Neural progenitor cell (in vitro differentiated cells): ENCODE results near the gene ITM2B. TPM values are rescaled to one million over a fixed set of nuclear protein-coding genes. Genes with fewer than 3 reads are reported as not detected.

Experiments
- DNase-seq: peaks from one replicate; pipeline ENCODE4 v3.0.0-alpha.2; 2016; ENCODE audit warnings: low spot score
- H2AFZ ChIP-seq: fragments of 200-600 bp; sonication (generic); replicated peaks from 2 replicates; pipeline ENCODE4 v1.6.1; 2016; ENCODE audit warnings: antibody characterized with exemption
- H3F3A ChIP-seq: fragments of 200-600 bp; sonication (generic); 2 replicates; pipeline ENCODE4 v1.6.1; 2016; ENCODE audit warnings: antibody characterized with exemption, low read depth
- H3K27ac ChIP-seq: fragments of 200-600 bp; sonication (generic); 2 replicates; pipeline ENCODE4 v1.5.1; 2016; ENCODE audit warnings: mild to moderate bottlenecking
- H3K27me3 ChIP-seq: fragments of 200-600 bp; sonication (generic); 2 replicates; pipeline ENCODE4 v1.6.1; 2016; ENCODE audit warnings: mild to moderate bottlenecking, moderate library complexity
- H3K36me3 ChIP-seq: fragments of 200-600 bp; sonication (generic); 2 replicates; pipeline ENCODE4 v1.5.1; 2016
- H3K4me1 ChIP-seq: fragments of 200-600 bp; sonication (generic); 2 replicates; pipeline ENCODE4 v1.6.1; 2016; ENCODE audit warnings: mixed run types
- H3K4me2 ChIP-seq: fragments of 200-600 bp; sonication (generic); 2 replicates; pipeline ENCODE4 v1.6.1; 2016
- H3K4me3 ChIP-seq: fragments of 200-600 bp; sonication (generic); 2 replicates; pipeline ENCODE4 v1.5.1; 2016
- H3K79me2 ChIP-seq: fragments of 200-600 bp; sonication (generic); 2 replicates; pipeline ENCODE4 v1.6.1; 2016; ENCODE audit warnings: low read depth
- H3K9ac ChIP-seq: fragments of 200-600 bp; sonication (generic); 2 replicates; pipeline ENCODE4 v1.6.1; 2016
- H3K9me3 ChIP-seq: fragments of 200-600 bp; sonication (generic); 2 replicates; pipeline ENCODE4 v1.5.1; 2016; ENCODE audit warnings: low read depth
- H4K20me1 ChIP-seq: fragments of 200-600 bp; sonication (generic); 2 replicates; pipeline ENCODE4 v1.6.1; 2016; ENCODE audit warnings: low read depth
- H3K27ac Mint-ChIP-seq: 3 replicates; pipeline ENCODE4 v1.8.0; 2021; ENCODE audit warnings: mixed read lengths
- H3K27me3 Mint-ChIP-seq: 2 replicates; pipeline ENCODE4 v1.8.0; 2022; ENCODE audit warnings: low read depth, mild to moderate bottlenecking, inconsistent platforms, moderate library complexity, mixed read lengths; ENCODE audit not compliant: insufficient read depth
- H3K36me3 Mint-ChIP-seq: 3 replicates; pipeline ENCODE4 v1.8.0; 2021; ENCODE audit warnings: mixed read lengths
- H3K4me1 Mint-ChIP-seq: 3 replicates; pipeline ENCODE4 v1.8.0; 2021; ENCODE audit warnings: mixed read lengths
- H3K4me3 Mint-ChIP-seq: 3 replicates; pipeline ENCODE4 v1.8.0; 2021; ENCODE audit warnings: mild to moderate bottlenecking, moderate library complexity, mixed read lengths
- H3K9me3 Mint-ChIP-seq: 3 replicates; pipeline ENCODE4 v1.8.0; 2020; ENCODE audit warnings: mixed read lengths
- CTCF ChIP-seq: fragments of 200-600 bp; sonication (generic); IDR thresholded peaks from 2 replicates; pipeline ENCODE4 v1.5.1; 2017; ENCODE audit warnings: antibody characterized with exemption, mild to moderate bottlenecking
- EZH2 ChIP-seq: fragments of 200-600 bp; sonication (generic); IDR thresholded peaks from 2 replicates; pipeline ENCODE4 v1.6.1; 2017; ENCODE audit warnings: antibody characterized with exemption, mild to moderate bottlenecking, moderate library complexity
- EZH2phosphoT487 ChIP-seq: fragments of 200-600 bp; sonication (generic); IDR thresholded peaks from 2 replicates; pipeline ENCODE4 v1.6.1; 2017; ENCODE audit warnings: antibody characterized with exemption
- total RNA-seq: library from RNA; depleted of rRNA; stranded (reverse); fragments of >200 nt; gene quantifications from 2 replicates; pipeline ENCODE4 v1.2.3, GENCODE V29; 2015; ENCODE audit warnings: low replicate concordance

ITM2B gene
- 97.3 and 172 TPM in 2 replicates for total RNA-seq

GRCh38 chr13:48233046-48233888 is at the start of gene ITM2B:
Gene ITM2B, plus strand, starts transcription at chr13:48233206. Its CDS starts 155 bp downstream, at chr13:48233361.
- H3K4me2 ChIP-seq = peak within 1 kb of the TSS; percentile 87
- peak within 1 kb of the TSS; percentile 30 for H3K27ac ChIP-seq
- peaks cover 51% of the 10 kb centered on the region for H3K79me2 ChIP-seq
- peak within 1 kb of the TSS; percentile 100 for H3K4me3 ChIP-seq
- Mint-ChIP-seq H3K27me3 (peaks cover 3% of the 10 kb centered on the region), H3K9me3 (no peaks in the 10 kb centered on the region), H3K4me3 (peak within 1 kb of the TSS; percentile 97), H3K36me3 (no peaks in the 10 kb centered on the region), H3K27ac (peak within 1 kb of the TSS; percentile 98), H3K4me1 (peaks cover 47% of the 10 kb centered on the region)
- peak within 1 kb of the TSS; percentile 95 for H3K9ac ChIP-seq
- peak within 1 kb of the TSS; percentile 98 for H2AFZ ChIP-seq
- peaks cover 27% of the 10 kb centered on the region for H4K20me1 ChIP-seq
- peak; percentile 25 for TF ChIP-seq EZH2
- no peak for TF ChIP-seq EZH2phosphoT487
- TF ChIP-seq CTCF = peak; percentile 49
- no peaks in the 10 kb centered on the region for H3K9me3 ChIP-seq
- peaks cover 11% of the 10 kb centered on the region for H3F3A ChIP-seq
- peaks cover 14% of the 10 kb centered on the region for H3K27me3 ChIP-seq
- peaks cover 38% of the 10 kb centered on the region for H3K4me1 ChIP-seq
- DNase-seq = peak; percentile 91
- no peaks in the 10 kb centered on the region for H3K36me3 ChIP-seq

GRCh38 chr13:48184260-48184659 is 48.7 kb upstream of the ITM2B start:
- no peaks in the 10 kb centered on the region for H4K20me1 ChIP-seq
- no peak overlapping the region for H3K4me3 ChIP-seq
- H3K27me3 Mint-ChIP-seq = no peaks in the 10 kb centered on the region
- H3K27ac Mint-ChIP-seq = no peak overlapping the region
- no peak overlapping the region for H3K4me3 Mint-ChIP-seq
- H3F3A ChIP-seq = no peaks in the 10 kb centered on the region
- H3K4me1 ChIP-seq = no peaks in the 10 kb centered on the region
- TF ChIP-seq EZH2phosphoT487 (no peak), CTCF (no peak)
- no peak overlapping the region for H3K4me2 ChIP-seq
- no peak overlapping the region for H2AFZ ChIP-seq
- H3K9me3 Mint-ChIP-seq = no peaks in the 10 kb centered on the region
- H3K36me3 Mint-ChIP-seq = no peaks in the 10 kb centered on the region
- H3K9me3 ChIP-seq = no peaks in the 10 kb centered on the region
- no peak overlapping the region for H3K9ac ChIP-seq
- DNase-seq = no peak
- no peaks in the 10 kb centered on the region for H3K4me1 Mint-ChIP-seq
- H3K27ac ChIP-seq = no peak overlapping the region
- H3K27me3 ChIP-seq = no peaks in the 10 kb centered on the region
- H3K36me3 ChIP-seq = no peaks in the 10 kb centered on the region
- H3K79me2 ChIP-seq = no peaks in the 10 kb centered on the region

- TF ChIP-seq EZH2 = no peak
- no peak for TF ChIP-seq CTCF
- TF ChIP-seq EZH2phosphoT487 = no peak
- Histone ChIP-seq H3K79me2 (no peaks in the 10 kb centered on the region), H3K9me3 (no peaks in the 10 kb centered on the region), H3K9ac (no peak overlapping the region), H3K27ac (no peak overlapping the region), H2AFZ (no peak overlapping the region), H3K4me1 (no peaks in the 10 kb centered on the region), H4K20me1 (no peaks in the 10 kb centered on the region), H3F3A (no peaks in the 10 kb centered on the region), H3K27me3 (no peaks in the 10 kb centered on the region), H3K4me2 (no peak overlapping the region), H3K36me3 (no peaks in the 10 kb centered on the region), H3K4me3 (no peak overlapping the region)
- Mint-ChIP-seq H3K27me3 (no peaks in the 10 kb centered on the region), H3K36me3 (no peaks in the 10 kb centered on the region), H3K27ac (no peak overlapping the region), H3K4me3 (no peak overlapping the region), H3K4me1 (no peaks in the 10 kb centered on the region), H3K9me3 (no peaks in the 10 kb centered on the region)
- DNase-seq = no peak
These were observed 48.0 kb upstream of the ITM2B start for GRCh38 chr13:48185018-48185417.
